Nephron (organoid): ENCODE data around the gene LRRC49.
A peak's percentile ranks its signal among the peaks of the same experiment; 100 is the strongest.
"Not testable (repeated sequence)": the region's sequence is repeated elsewhere in the genome, so short reads cannot be mapped to it uniquely, and the experiment has no call there.

Experiments
- H3K27ac Mint-ChIP-seq, 3 experiments: 2 replicates each; pipeline ENCODE4 v1.8.0; 2020; ENCODE audit warnings: mixed read lengths in 3 of 3, mild to moderate bottlenecking in 2 of 3, moderate library complexity in 1 of 3
- H3K27me3 Mint-ChIP-seq: 2 replicates; pipeline ENCODE4 v1.8.0; 2021; ENCODE audit warnings: low read depth, mild to moderate bottlenecking, moderate library complexity, mixed read lengths
- H3K36me3 Mint-ChIP-seq: 2 replicates; pipeline ENCODE4 v1.8.0; 2020; ENCODE audit warnings: low read depth, mixed read lengths
- H3K4me1 Mint-ChIP-seq: 2 replicates; pipeline ENCODE4 v1.8.0; 2020; ENCODE audit warnings: mixed read lengths
- H3K4me3 Mint-ChIP-seq, 3 experiments: 2 replicates each; pipeline ENCODE4 v1.8.0; 2020; ENCODE audit warnings: mild to moderate bottlenecking in 3 of 3, mixed read lengths in 3 of 3, moderate library complexity in 2 of 3
- H3K9me3 Mint-ChIP-seq: 2 replicates; pipeline ENCODE4 v1.8.0; 2020; ENCODE audit warnings: mixed read lengths
- TF ChIP-seq, protein P1 (sequence below), 3 experiments: fragments of 200-600 bp; sonication (generic); IDR thresholded peaks; one replicate each; pipeline ENCODE4 v1.5.0; 2021; ENCODE audit warnings: antibody characterized with exemption in 3 of 3; ENCODE audit not compliant: unreplicated experiment in 3 of 3

LRRC49 gene

DNA sequence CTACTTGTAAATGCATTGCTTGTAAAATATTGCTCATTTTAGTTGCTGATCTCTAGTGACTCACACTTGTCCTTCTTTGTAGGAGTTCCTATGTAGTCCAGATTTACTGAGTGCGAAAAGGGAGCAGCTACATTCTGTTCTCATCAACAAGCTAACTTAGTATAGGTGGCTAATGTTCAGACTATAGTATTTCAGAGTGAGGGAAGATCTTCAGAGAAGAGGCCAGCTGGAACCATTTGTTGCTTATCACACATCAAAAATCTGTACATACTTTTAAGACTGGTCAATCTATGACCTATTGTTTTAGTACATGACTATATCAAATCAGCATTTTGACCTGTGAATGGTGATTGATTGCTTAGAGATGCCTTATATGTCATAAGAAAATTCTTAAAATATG lies 151.4 kb downstream of the LRRC49 start:
- H3K9me3 Mint-ChIP-seq: no peaks in the 10 kb centered on the region
- H3K4me1 Mint-ChIP-seq: peaks cover 6% of the 10 kb centered on the region
- H3K27me3 Mint-ChIP-seq: no peaks in the 10 kb centered on the region
- no peak overlapping the region for H3K27ac Mint-ChIP-seq
- H3K4me3 Mint-ChIP-seq: no peak overlapping the region
- TF ChIP-seq, protein P1, sequence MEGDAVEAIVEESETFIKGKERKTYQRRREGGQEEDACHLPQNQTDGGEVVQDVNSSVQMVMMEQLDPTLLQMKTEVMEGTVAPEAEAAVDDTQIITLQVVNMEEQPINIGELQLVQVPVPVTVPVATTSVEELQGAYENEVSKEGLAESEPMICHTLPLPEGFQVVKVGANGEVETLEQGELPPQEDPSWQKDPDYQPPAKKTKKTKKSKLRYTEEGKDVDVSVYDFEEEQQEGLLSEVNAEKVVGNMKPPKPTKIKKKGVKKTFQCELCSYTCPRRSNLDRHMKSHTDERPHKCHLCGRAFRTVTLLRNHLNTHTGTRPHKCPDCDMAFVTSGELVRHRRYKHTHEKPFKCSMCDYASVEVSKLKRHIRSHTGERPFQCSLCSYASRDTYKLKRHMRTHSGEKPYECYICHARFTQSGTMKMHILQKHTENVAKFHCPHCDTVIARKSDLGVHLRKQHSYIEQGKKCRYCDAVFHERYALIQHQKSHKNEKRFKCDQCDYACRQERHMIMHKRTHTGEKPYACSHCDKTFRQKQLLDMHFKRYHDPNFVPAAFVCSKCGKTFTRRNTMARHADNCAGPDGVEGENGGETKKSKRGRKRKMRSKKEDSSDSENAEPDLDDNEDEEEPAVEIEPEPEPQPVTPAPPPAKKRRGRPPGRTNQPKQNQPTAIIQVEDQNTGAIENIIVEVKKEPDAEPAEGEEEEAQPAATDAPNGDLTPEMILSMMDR (IDR thresholded peaks at IDR 0.05; ENCODE audit: unreplicated experiment in 3 of 3): no peak
- H3K36me3 Mint-ChIP-seq: no peaks in the 10 kb centered on the region

- not testable (repeated sequence) for H3K9me3 Mint-ChIP-seq, H3K4me3 Mint-ChIP-seq, H3K27me3 Mint-ChIP-seq, H3K36me3 Mint-ChIP-seq
- Mint-ChIP-seq H3K4me1 (peaks cover 20% of the 10 kb centered on the region), H3K27ac (peak overlapping the region in 1 of 3 experiments; percentile 38)
Measured at GRCh38 chr15:71046146-71046545, 153.5 kb downstream of the LRRC49 start.

- Mint-ChIP-seq H3K4me3 (peak overlapping the region in 1 of 3 experiments; percentile 24), H3K27me3 (no peaks in the 10 kb centered on the region), H3K4me1 (peaks cover 25% of the 10 kb centered on the region), H3K36me3 (no peaks in the 10 kb centered on the region), H3K9me3 (no peaks in the 10 kb centered on the region), H3K27ac (peak overlapping the region; percentile 26 to 94 (median 87))
- TF ChIP-seq, protein P1 (IDR thresholded peaks at IDR 0.05; ENCODE audit: unreplicated experiment in 3 of 3): no peak
Measured at GRCh38 chr15:71048913-71049675, 156.5 kb downstream of the LRRC49 start.

- peak overlapping the region; percentile 26 to 94 (median 87) for H3K27ac Mint-ChIP-seq
- no peaks in the 10 kb centered on the region for H3K9me3 Mint-ChIP-seq
- TF ChIP-seq, protein P1 (IDR thresholded peaks at IDR 0.05; ENCODE audit: unreplicated experiment in 3 of 3): no peak
- H3K4me3 Mint-ChIP-seq: peak overlapping the region in 1 of 3 experiments; percentile 24
- H3K4me1 Mint-ChIP-seq: peaks cover 32% of the 10 kb centered on the region
- H3K27me3 Mint-ChIP-seq: no peaks in the 10 kb centered on the region
- H3K36me3 Mint-ChIP-seq: no peaks in the 10 kb centered on the region
Measured at GRCh38 chr15:71049706-71050422, 157.2 kb downstream of the LRRC49 start.

DNA sequence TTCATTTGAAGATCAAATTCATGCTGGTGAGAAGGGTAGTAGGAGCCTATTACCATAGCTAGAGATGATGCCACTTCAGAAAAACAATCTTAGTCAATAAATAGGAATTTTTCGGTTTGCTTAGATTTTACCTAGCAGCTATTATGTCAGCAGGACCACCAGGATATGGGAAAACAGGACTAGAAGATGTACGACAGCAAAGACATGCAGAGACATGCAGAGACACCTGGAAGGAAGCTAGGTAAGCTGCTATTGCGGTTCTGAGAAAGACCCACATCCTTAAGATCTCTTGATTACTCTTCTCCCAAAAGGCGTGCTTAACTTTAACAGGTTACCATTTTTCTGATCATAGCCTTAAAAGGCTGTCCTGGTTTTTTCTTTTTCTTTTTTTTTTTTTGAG lies 157.8 kb downstream of the LRRC49 start:
- TF ChIP-seq, protein P1 (IDR thresholded peaks at IDR 0.05; ENCODE audit: unreplicated experiment in 3 of 3): no peak
- no peaks in the 10 kb centered on the region for H3K36me3 Mint-ChIP-seq
- no peak overlapping the region for H3K4me3 Mint-ChIP-seq
- peak overlapping the region in 1 of 3 experiments; percentile 87 for H3K27ac Mint-ChIP-seq
- peaks cover 35% of the 10 kb centered on the region for H3K4me1 Mint-ChIP-seq
- no peaks in the 10 kb centered on the region for H3K27me3 Mint-ChIP-seq
- no peaks in the 10 kb centered on the region for H3K9me3 Mint-ChIP-seq

DNA sequence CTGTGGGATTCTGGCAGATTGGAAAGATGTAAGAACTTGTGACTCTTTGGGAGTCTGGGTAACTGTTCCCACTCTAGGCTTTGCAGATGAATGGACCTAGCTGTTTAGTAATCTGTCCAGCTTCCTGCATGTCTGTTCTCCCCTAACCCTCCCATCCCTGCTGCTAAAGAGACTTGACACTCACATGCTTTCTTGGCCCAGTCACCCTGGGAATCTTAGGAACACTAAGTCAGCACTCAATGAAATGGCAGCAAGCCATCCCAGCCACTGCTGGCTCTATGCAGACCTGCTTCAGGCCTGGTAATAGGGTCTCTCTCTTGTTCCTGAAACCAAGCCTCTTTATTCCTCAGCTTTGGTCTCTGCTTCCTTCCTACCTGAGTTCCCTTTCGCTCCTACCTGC lies 158.9 kb downstream of the LRRC49 start:
- no peak overlapping the region for H3K4me3 Mint-ChIP-seq
- TF ChIP-seq, protein P1 (IDR thresholded peaks at IDR 0.05; ENCODE audit: unreplicated experiment in 3 of 3): no peak
- H3K4me1 Mint-ChIP-seq: peaks cover 39% of the 10 kb centered on the region
- H3K27me3 Mint-ChIP-seq: no peaks in the 10 kb centered on the region
- H3K36me3 Mint-ChIP-seq: no peaks in the 10 kb centered on the region
- peaks cover 4% of the 10 kb centered on the region for H3K9me3 Mint-ChIP-seq
- H3K27ac Mint-ChIP-seq: no peak overlapping the region
